Measurements from ENCODE around the gene WBP4. TPM values are rescaled to one million over a fixed set of nuclear protein-coding genes. Genes with fewer than 3 reads are reported as not detected.
A peak's percentile ranks its signal among the peaks of the same experiment; 100 is the strongest.

Gene WBP4
- total and polyA plus RNA-seq, 2 of the 13 experiments (the other 11 are each of a cell fraction or from before 2014, with no cell fraction given), result 6.7 to 11.7 TPM

DNA sequence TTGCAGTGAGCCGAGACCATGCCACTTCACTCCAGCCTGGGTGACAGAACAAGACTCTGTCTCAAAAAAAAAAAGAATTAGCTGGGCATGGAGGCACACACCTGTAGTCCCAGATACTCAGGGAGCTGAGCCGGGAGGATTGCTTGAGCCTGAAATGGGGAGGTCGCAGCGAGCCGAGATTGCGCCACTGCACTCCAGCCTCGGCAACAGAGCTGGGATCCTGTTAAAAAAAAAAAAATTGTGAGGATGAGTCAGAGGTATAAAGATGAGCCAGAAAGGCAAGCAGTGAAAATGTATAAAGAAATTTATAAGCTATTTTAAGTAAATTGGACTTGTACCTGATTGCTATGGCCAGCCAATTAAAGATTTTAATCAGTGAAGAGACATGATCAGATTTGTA, 50.1 kb downstream of the WBP4 start:
- Histone ChIP-seq H3K9ac (ENCODE audit: insufficient read depth, low read depth, low read length) (no peak overlapping the region), H3K36me3 (replicated peaks in 1 of 2; ENCODE audit: control insufficient read depth in 1 of 2, insufficient read depth in 2 of 2, low read length in 2 of 2) (no peaks in the 10 kb centered on the region), H3K79me2 (ENCODE audit: insufficient read depth, low read length) (no peaks in the 10 kb centered on the region), H2AFZ (ENCODE audit: low read length) (no peak overlapping the region), H3K27ac (ENCODE audit: extremely low read length, insufficient read depth, low read length) (no peak overlapping the region), H3K27me3 (ENCODE audit: control insufficient read depth in 1 of 2, insufficient read depth in 2 of 2, low read length in 2 of 2) (no peaks in the 10 kb centered on the region), H3K9me3 (ENCODE audit: low read length) (no peaks in the 10 kb centered on the region), H4K20me1 (ENCODE audit: insufficient read depth, low read length) (no peaks in the 10 kb centered on the region), H3K4me1 (ENCODE audit: insufficient read depth, low read length) (peaks cover 12% of the 10 kb centered on the region), H3K4me2 (ENCODE audit: low read depth, low read length) (peak overlapping the region; percentile 39; the same call in 1 of the 2 replicates), H3K4me3 (replicated peaks in 1 of 3; ENCODE audit: insufficient read depth in 1 of 3, low read depth in 2 of 3, low read length in 3 of 3) (no peak overlapping the region)
- in situ Hi-C loops (cut with HindIII; ENCODE audit: extremely low pct_ligation_motif_present, low pct_unique_long_range_greater_than_20kb), result no loop called here
- ATAC-seq (no peak), DNase-seq (ENCODE audit: low spot score) (no peak), FAIRE-seq (no peak)
- POLR2A ChIA-PET, result no interaction called here
- intact Hi-C loops (cut with micrococcal nuclease; ENCODE audit: unreplicated experiment), result no loop called here
- CTCF ChIA-PET (ENCODE audit: low intra/inter-chr PET ratio, low total read pairs), result no interaction called here
- BruUV-seq (replicated peaks), result no TSS peak
- WGBS (ENCODE audit: low lambda C conversion rate), result 29% methylated on average over 7 of the region's 7 CpGs
- TF ChIP-seq, protein P1, sequence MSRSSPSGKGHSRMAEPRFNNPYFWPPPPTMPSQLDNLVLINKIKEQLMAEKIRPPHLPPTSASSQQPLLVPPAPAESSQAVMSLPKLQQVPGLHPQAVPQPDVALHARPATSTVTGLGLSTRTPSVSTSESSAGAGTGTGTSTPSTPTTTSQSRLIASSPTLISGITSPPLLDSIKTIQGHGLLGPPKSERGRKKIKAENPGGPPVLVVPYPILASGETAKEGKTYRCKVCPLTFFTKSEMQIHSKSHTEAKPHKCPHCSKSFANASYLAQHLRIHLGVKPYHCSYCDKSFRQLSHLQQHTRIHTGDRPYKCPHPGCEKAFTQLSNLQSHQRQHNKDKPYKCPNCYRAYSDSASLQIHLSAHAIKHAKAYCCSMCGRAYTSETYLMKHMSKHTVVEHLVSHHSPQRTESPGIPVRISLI (CRISPR knock-in tag; IDR thresholded peaks at IDR 0.05; ENCODE audit: borderline replicate concordance), result 0 out of 2 replicates have a peak, but pooled peaks have one; percentile 34
- TF ChIP-seq, protein P2, sequence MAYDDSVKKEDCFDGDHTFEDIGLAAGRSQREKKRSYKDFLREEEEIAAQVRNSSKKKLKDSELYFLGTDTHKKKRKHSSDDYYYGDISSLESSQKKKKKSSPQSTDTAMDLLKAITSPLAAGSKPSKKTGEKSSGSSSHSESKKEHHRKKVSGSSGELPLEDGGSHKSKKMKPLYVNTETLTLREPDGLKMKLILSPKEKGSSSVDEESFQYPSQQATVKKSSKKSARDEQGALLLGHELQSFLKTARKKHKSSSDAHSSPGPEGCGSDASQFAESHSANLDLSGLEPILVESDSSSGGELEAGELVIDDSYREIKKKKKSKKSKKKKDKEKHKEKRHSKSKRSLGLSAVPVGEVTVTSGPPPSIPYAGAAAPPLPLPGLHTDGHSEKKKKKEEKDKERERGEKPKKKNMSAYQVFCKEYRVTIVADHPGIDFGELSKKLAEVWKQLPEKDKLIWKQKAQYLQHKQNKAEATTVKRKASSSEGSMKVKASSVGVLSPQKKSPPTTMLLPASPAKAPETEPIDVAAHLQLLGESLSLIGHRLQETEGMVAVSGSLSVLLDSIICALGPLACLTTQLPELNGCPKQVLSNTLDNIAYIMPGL (CRISPR knock-in tag; IDR thresholded peaks at IDR 0.05; ENCODE audit: borderline replicate concordance in 1 of 2, low read depth in 1 of 2), result no peak
- TF ChIP-seq CEBPG (CRISPR knock-in tag; IDR thresholded peaks at IDR 0.05), result peak; percentile 49; the same call in 1 of the 2 replicates
- peak; percentile 60 for TF ChIP-seq FOSL2 (CRISPR knock-in tag; IDR thresholded peaks at IDR 0.05)
- TF ChIP-seq ZNF709 (CRISPR knock-in tag; IDR thresholded peaks at IDR 0.05), result no peak
- no peak for TF ChIP-seq SRF (IDR thresholded peaks at IDR 0.05; ENCODE audit: low read depth, low read length)
- no peak for TF ChIP-seq ZKSCAN5 (CRISPR knock-in tag; IDR thresholded peaks at IDR 0.05)
- TF ChIP-seq CEBPB (IDR thresholded peaks at IDR 0.05; ENCODE audit: borderline replicate concordance, low read depth, low read length), result peak; percentile 67; the same call in 1 of the 2 replicates

All from HepG2 (cell line).